ENCODE measurements around the gene PARD6A.

The PARD6A gene

GRCh38 chr16:67648764-67649407 lies 11.9 kb upstream of the PARD6A start:
- no peak for TF ChIP-seq CTCF (IDR thresholded peaks at IDR 0.05; ENCODE audit: low read depth, low read length)
- no peak overlapping the region for H3K4me3 ChIP-seq (ENCODE audit: low read depth, low read length)

- no peak for TF ChIP-seq CTCF (IDR thresholded peaks at IDR 0.05; ENCODE audit: low read depth, low read length)
- H3K4me3 ChIP-seq (ENCODE audit: low read depth, low read length), result no peak overlapping the region
Measured at GRCh38 chr16:67649494-67649931, 11.2 kb upstream of the PARD6A start.

- TF ChIP-seq CTCF (IDR thresholded peaks at IDR 0.05; ENCODE audit: low read depth, low read length), result no peak
- H3K4me3 ChIP-seq (ENCODE audit: low read depth, low read length), result no peak overlapping the region
Measured at GRCh38 chr16:67650023-67650422, 10.7 kb upstream of the PARD6A start.

- no peak overlapping the region for H3K4me3 ChIP-seq (ENCODE audit: low read depth, low read length)
- TF ChIP-seq CTCF (IDR thresholded peaks at IDR 0.05; ENCODE audit: low read depth, low read length), result no peak
Measured at GRCh38 chr16:67651039-67651438, 9.7 kb upstream of the PARD6A start.

- no peak for TF ChIP-seq CTCF (IDR thresholded peaks at IDR 0.05; ENCODE audit: low read depth, low read length)
- no peak overlapping the region for H3K4me3 ChIP-seq (ENCODE audit: low read depth, low read length)
Measured at GRCh38 chr16:67651847-67652246, 8.9 kb upstream of the PARD6A start.

- TF ChIP-seq CTCF (IDR thresholded peaks at IDR 0.05; ENCODE audit: low read depth, low read length), result no peak
- H3K4me3 ChIP-seq (ENCODE audit: low read depth, low read length), result peak overlapping the region; percentile 58
Measured at GRCh38 chr16:67652578-67653127, 8.1 kb upstream of the PARD6A start.

GRCh38 chr16:67653128-67653788 lies 7.5 kb upstream of the PARD6A start:
- 0 out of 2 replicates have a peak, but pooled peaks have one; percentile 14 for TF ChIP-seq CTCF (IDR thresholded peaks at IDR 0.05; ENCODE audit: low read depth, low read length)

More at GRCh38 chr16:67653128-67653788, 7.5 kb upstream of the PARD6A start:
- peak overlapping the region; percentile 58 for H3K4me3 ChIP-seq (ENCODE audit: low read depth, low read length)

All from WI38 (cell line).